22Rv1 (cell line): ENCODE data around the gene GLG1.

Experiments used
- CTCF ChIP-seq: fragments of 450-650 bp; IDR thresholded peaks from 2 replicates; pipeline ENCODE4 v1.5.1; 2017; ENCODE audit warnings: mild to moderate bottlenecking
- ZFX ChIP-seq: fragments of 450-650 bp; IDR thresholded peaks from 2 replicates; pipeline ENCODE4 v1.6.1; 2017; ENCODE audit warnings: antibody characterized with exemption, borderline replicate concordance

GRCh38 chr16:74652249-74652648, 45.3 kb upstream of the GLG1 start:
- no peak for TF ChIP-seq CTCF
- no peak for TF ChIP-seq ZFX
